Fibroblast of skin of scalp (primary cell): ENCODE data around the gene KLF2.
"Not testable (repeated sequence)": the region's sequence is repeated elsewhere in the genome, so short reads cannot be mapped to it uniquely, and the experiment has no call there.

ENCODE experiments used
- DNase-seq: peaks from one replicate; pipeline ENCODE4 v3.0.0-alpha.2; 2013

KLF2 gene

DNA sequence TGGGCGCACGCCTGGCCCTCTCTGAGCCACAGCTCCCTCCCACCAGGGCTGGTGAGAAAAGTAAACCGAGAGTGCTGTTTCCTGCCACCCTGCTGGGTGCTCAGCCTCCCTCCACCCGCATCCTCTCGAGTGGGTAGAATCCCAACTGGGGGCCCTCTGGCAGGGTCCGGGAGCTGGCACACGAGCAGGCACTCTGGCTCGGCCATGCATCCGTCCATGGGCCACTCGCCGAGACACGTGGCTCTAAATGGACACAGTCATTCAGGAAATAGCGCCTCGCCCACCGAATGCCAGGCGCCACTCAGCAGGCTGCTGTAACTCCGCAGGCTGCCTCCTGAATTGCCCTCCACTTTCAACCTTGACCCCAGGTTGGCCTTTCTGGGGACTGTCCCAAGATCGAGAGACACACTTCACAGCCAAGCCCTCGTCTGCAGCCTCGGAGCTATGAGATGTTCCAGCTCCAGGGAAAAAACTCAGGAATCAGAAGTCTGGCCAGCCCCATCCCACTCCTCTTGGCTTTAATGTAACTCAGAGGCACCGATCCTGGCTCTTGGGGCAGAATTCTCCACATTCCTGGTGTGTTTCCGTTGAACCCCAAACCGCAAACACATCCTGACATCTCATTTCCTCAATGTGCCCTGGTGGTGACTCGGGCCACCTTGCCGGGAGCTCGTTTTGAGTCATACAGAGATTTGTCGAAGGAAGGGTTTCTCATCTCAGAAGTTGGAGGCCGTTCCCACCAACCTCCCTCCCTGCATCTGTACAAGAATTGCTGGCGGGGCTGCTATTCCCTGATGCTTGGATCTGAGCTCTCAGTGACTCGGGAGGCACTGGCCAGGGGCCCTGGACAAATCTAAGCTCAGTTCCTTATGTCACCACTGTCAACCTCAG lies 14.1 kb downstream of the KLF2 start:
- DNase-seq, result peak; percentile 95

DNA sequence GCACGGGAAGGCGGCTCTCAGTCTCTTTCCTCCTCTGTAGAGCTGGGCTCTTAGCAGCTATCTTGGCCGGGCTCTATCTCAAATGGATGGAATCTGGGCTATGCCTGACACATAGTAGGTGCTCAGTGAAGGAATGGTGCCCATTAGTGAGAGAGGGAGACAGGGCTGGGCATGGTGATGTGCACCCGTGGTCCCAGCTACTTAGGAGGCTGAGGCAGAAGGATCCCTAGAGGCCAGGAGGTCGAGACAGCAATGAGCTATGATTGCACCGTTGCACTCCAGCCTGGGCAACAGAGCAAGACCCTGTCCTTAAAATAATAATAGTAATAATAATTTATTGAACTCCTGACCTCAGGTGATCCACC lies 14.7 kb downstream of the KLF2 start:
- DNase-seq, result no peak

GRCh38 chr19:16340092-16340491 lies 15.5 kb downstream of the KLF2 start:
- no peak for DNase-seq

DNA sequence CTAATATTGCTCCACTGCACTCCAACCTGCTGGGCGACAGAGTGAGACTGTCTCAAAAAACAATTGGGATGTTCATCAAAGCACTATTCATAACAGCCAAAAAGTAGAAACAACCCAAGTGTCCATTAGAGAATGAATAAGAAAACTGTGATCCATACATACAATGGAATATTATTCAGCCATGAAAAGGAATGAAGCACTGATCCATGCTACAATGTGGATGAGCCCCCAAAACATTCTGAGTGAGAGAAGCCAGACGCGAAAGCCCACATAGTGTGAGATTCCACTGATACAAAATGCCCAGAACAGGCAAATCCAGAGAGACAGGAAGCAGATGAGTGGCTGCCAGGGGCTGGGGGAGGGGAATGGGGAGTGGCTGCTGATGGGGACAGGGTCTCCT lies 16.0 kb downstream of the KLF2 start:
- DNase-seq, result no peak

DNA sequence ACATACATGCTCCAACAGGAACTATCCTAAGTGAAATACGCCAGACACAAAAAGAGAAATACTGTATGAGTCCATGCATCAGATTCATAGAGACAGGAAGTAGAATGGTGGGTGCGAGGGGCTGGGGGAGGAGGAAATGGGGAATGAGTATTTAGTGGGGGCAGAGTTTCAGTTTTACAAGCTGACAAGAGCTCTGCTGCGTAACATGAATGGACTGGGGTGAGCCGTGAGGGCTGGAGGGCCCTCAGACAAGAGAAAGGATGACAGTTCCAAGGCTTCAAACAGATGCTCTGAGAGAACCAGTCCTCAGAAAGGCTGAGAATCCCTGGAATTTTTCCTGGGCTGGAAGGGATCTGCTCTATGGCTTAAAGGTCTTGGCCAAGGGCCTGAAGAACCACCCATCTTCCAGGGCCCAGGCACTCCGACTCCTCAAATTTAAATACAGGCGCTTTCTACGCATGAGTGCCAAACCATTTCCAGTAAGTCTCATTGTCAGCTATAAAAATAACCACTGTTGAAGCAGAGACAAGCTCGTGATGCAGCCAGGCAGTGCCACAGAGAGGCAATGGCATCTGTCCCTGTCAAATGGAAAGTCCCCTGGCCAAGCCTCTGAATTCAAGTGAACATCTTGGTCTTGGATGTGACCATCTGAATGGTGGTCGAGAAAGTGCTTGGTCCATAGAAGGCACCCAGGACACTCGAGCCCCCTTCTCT lies 17.5 kb downstream of the KLF2 start:
- no peak for DNase-seq

DNA sequence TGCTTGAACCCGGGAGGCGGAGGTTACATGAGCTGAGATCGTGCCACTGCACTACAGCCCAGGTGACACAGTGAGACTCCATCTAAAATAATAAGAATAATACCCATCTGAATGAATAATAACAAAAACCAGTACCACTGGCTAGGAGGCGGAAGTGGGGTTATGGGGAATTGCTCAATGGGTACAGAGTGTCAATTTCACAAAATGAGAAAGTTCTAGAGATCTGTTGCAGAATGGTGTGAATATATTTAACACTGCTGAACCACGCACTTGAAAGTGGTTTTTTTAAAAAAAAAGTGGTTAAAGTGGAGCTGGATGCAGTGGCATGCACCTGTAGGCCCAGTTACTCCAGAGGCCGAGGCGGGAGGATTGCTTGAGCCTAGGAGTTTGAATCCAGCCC lies 18.5 kb downstream of the KLF2 start:
- DNase-seq, result no peak

GRCh38 chr19:16345457-16345856 lies 20.8 kb downstream of the KLF2 start:
- DNase-seq, result no peak

DNA sequence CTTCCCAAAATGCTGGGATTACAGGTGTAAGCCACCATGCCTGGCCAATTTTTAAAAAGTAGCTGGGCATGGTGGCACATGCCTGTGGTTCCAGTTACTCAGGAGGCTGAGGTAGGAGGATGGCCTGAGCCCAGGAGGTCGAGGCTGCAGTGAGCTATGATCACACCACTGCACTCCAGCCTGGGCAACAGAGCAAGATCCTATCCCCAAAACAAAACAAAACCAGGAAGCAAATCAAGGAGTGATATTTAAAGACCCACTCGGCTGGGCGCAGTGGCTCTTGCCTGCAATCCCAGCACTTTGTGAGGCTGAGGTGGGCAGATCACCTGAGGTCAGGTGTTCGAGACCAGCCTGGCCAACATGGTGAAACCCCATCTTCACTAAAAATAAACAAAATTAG lies 22.5 kb downstream of the KLF2 start:
- DNase-seq, result not testable (repeated sequence)

GRCh38 chr19:16347706-16348105 lies 23.1 kb downstream of the KLF2 start:
- no peak for DNase-seq

GRCh38 chr19:16349551-16350152 lies 25.0 kb downstream of the KLF2 start:
- DNase-seq, result no peak

- no peak for DNase-seq
Measured at GRCh38 chr19:16351133-16351809, 26.6 kb downstream of the KLF2 start.

- DNase-seq, result no peak
Measured at GRCh38 chr19:16355293-16356043, 30.8 kb downstream of the KLF2 start.

GRCh38 chr19:16358456-16358855 lies 33.8 kb downstream of the KLF2 start:
- no peak for DNase-seq

GRCh38 chr19:16359074-16359473 lies 34.4 kb downstream of the KLF2 start:
- no peak for DNase-seq

DNA sequence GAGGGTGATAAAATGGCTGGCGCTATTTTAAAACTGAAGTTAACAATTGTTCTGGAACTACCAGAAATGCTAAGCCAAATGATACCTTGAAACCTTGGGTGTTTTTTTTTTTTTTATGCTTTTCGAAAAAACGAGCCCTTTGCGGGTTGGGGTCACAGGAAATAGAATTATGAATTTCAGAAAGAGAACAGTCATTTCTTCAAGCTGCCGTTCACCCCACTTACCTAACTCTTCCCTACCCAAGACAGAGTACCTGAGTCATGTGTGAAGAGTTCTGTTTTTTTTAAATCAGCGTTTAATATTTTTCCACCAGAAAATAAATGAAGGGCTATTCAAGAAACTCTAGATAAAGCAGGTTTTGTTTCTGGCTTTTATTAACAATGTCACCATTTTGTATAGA lies 35.3 kb downstream of the KLF2 start:
- DNase-seq, result no peak

GRCh38 chr19:16360738-16361137 lies 36.1 kb downstream of the KLF2 start:
- no peak for DNase-seq

DNA sequence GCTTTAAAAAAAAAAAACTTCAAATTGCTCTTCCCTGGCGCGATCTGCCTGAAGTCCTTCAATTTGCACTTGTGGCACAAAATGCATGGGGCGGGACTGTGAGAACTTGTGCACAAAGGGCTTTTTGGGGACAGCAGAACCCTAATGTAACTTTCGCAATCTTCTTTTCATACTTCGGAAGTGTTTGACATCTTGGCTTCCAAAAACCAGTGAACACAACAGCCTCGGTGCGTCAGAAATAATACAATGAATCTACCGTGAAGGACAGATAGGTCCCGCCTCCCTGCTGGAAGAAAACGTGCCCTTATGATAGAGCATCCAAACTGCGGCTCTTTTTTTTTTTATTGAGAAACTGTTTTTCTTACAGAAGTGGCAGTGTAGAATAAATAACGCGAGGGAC lies 36.6 kb downstream of the KLF2 start:
- DNase-seq, result no peak

GRCh38 chr19:16361926-16362325 lies 37.3 kb downstream of the KLF2 start:
- no peak for DNase-seq

DNA sequence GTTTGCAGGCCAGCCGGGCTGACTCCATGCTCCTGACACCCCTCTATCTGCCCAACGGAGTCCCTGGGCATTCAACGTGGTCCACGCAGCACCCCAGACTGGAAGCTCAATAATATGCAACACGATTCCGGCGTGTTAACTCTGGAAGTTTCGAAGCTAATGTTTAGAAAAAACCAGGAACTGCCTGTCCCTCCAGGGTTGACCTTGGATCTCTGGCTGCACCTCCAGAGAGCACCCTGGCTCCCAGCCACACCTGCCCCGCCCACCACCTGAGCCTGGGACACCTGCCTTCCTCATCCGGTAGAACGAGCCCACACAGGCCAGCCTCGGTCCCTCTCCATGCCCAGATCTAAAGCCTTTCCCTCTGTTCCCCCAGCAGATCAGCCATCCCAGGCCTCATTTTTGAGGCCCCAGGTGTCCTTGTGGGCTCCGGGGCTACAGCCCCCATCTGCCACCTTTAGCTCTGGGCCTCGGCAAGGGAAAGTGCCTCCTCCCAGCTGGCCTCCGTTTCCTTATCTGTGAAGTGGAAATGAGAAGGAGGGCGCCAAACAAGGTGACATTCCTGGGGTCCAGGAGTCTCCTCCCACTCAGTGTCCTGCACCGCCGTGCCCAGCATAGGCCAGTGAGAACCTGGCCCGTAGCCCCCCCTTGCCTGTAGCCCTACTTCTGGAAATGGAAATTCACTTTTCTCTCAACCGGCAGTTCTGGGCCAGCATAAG lies 38.7 kb downstream of the KLF2 start:
- no peak for DNase-seq

GRCh38 chr19:16363852-16364230 lies 39.2 kb downstream of the KLF2 start:
- DNase-seq, result no peak

DNA sequence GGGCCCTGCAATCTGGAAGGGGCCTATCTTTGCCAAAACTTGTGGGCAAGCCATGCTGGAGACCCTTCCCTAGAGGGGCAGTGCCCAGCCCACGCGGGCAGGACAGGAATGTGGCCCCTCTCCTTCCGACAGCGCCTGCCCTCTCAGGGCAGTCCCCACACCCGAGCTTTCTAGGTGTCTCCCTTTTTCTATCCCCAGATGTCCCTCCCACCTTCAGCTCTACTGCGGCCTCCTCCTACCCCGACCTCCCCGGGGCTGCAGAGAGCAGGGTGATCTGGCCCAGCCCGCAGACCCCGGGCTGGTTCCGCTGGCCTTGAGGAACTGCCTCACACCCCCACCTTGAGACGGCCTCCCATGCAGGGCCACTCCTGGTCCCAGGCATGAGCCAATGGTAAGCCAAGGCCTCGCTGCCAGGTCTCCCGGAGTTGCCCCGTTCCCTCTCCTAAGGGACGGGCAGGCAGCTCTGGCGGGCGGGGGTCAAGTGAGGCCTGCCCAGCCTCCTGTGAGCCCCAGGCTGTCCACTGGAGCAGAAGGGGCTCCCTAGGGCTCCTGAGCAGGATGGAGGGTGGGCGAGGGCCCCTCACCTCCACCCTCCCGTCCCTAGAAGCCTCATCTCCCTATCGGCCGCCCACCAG lies 39.7 kb downstream of the KLF2 start:
- DNase-seq, result no peak
